ENCODE data around the gene DIP2C.

- TF ChIP-seq CTCF (IDR thresholded peaks at IDR 0.05) (no peak), POLR2A (IDR thresholded peaks at IDR 0.05) (no peak), POLR2AphosphoS5 (IDR thresholded peaks at IDR 0.05) (no peak)
These were observed 43.6 kb upstream of the DIP2C start for GRCh38 chr10:733086-733485.

Measured in stomach (tissue), 4 donors.